HepG2 (cell line): ENCODE data around the gene ERMARD. TPM values are rescaled to one million over a fixed set of nuclear protein-coding genes. Genes with fewer than 3 reads are reported as not detected.

Experiments used
- ARID2 ChIP-seq: sonication (generic); formaldehyde crosslinking; IDR thresholded peaks from 2 replicates; pipeline ENCODE4 v1.8.1; 2022; ENCODE audit warnings: mild to moderate bottlenecking, missing genetic modification reagents, borderline replicate concordance
- GATAD1 ChIP-seq: IDR thresholded peaks from 2 replicates; pipeline ENCODE4 v1.6.1; 2016; ENCODE audit warnings: missing genetic modification reagents, missing compliant biosample characterization
- IRX3 ChIP-seq: sonication (generic); formaldehyde crosslinking; IDR thresholded peaks from 2 replicates; pipeline ENCODE4 v1.8.1; 2023; ENCODE audit warnings: mild to moderate bottlenecking, low read depth, missing genetic modification reagents, borderline replicate concordance
- MED1 ChIP-seq: sonication (generic); formaldehyde crosslinking; IDR thresholded peaks from 2 replicates; pipeline ENCODE4 v1.4.0; 2020; ENCODE audit warnings: missing genetic modification reagents
- MEIS1 ChIP-seq: sonication (generic); formaldehyde crosslinking; IDR thresholded peaks from 2 replicates; pipeline ENCODE4 v1.9.0; 2021; ENCODE audit warnings: mild to moderate bottlenecking, missing genetic modification reagents, moderate library complexity, borderline replicate concordance
- MTF2 ChIP-seq: sonication (generic); formaldehyde crosslinking; IDR thresholded peaks from 2 replicates; pipeline ENCODE4 v1.5.0; 2020; ENCODE audit warnings: missing genetic modification reagents, borderline replicate concordance
- MXD4 ChIP-seq: IDR thresholded peaks from 2 replicates; pipeline ENCODE4 v1.6.1; 2016; ENCODE audit warnings: mild to moderate bottlenecking, missing biosample characterization, missing genetic modification reagents
- SIN3A ChIP-seq: IDR thresholded peaks from 2 replicates; pipeline ENCODE4 v1.6.1; 2011; ENCODE audit warnings: low read depth, mild to moderate bottlenecking, control low read depth, low read length, borderline replicate concordance
- STAT5B ChIP-seq: sonication (generic); formaldehyde crosslinking; IDR thresholded peaks from 2 replicates; pipeline ENCODE4 v1.4.0; 2020; ENCODE audit warnings: missing genetic modification reagents
- TRIM24 ChIP-seq: sonication (generic); formaldehyde crosslinking; IDR thresholded peaks from 2 replicates; pipeline ENCODE4 v1.8.0; 2022; ENCODE audit warnings: mild to moderate bottlenecking, missing genetic modification reagents
- ZIK1 ChIP-seq: sonication (generic); formaldehyde crosslinking; IDR thresholded peaks from 2 replicates; pipeline ENCODE4 v1.5.0; 2020; ENCODE audit warnings: mild to moderate bottlenecking, low read depth, missing genetic modification reagents, borderline replicate concordance
- ZKSCAN5 ChIP-seq: sonication (generic); formaldehyde crosslinking; IDR thresholded peaks from 2 replicates; pipeline ENCODE4 v1.5.1; 2020; ENCODE audit warnings: mild to moderate bottlenecking, missing genetic modification reagents
- ZNF225 ChIP-seq: sonication (generic); formaldehyde crosslinking; IDR thresholded peaks from 2 replicates; pipeline ENCODE4 v1.4.0; 2020; ENCODE audit warnings: mild to moderate bottlenecking, missing genetic modification reagents
- ZNF317 ChIP-seq: sonication (generic); formaldehyde crosslinking; IDR thresholded peaks from 2 replicates; pipeline ENCODE4 v1.5.0; 2020; ENCODE audit warnings: mild to moderate bottlenecking, missing genetic modification reagents
- ZNF446 ChIP-seq: sonication (generic); formaldehyde crosslinking; IDR thresholded peaks from 2 replicates; pipeline ENCODE4 v1.5.0; 2020; ENCODE audit warnings: mild to moderate bottlenecking, missing genetic modification reagents
- ZNF598 ChIP-seq: sonication (generic); formaldehyde crosslinking; IDR thresholded peaks from 2 replicates; pipeline ENCODE4 v1.5.1; 2020; ENCODE audit warnings: mild to moderate bottlenecking, missing genetic modification reagents, borderline replicate concordance
- polyA plus RNA-seq, 8 experiments: library from polyadenylated mRNA; depleted of rRNA in 3 of 8; stranded (reverse) in 7 of 8; unstranded in 1 of 8; fragments of >200 nt; fragmentation: Illumina TruSeq in 4 of 8; extraction: Trizol in 4 of 8; gene quantifications; 2 replicates each; pipeline versions ENCODE4 v1.2.1 to v1.2.3, GENCODE V29; 2011 to 2016; ENCODE audit warnings: low read depth in 4 of 8, missing spikeins in 1 of 8, mixed read lengths in 1 of 8; ENCODE audit not compliant: insufficient read depth in 1 of 8
- total RNA-seq, 5 experiments: library from RNA; depleted of rRNA; stranded (reverse); fragments of >200 nt; fragmentation: Illumina TruSeq; extraction: Trizol; gene quantifications; 2 replicates each; pipeline ENCODE4 v1.2.3, GENCODE V29; 2016; ENCODE audit warnings: low read depth in 1 of 5
- TF ChIP-seq, protein P1 (sequence below): fragments of 450-650 bp; IDR thresholded peaks from 2 replicates; pipeline ENCODE4 v1.6.1; 2016
- TF ChIP-seq, protein P2 (sequence below): sonication (generic); formaldehyde crosslinking; IDR thresholded peaks from 2 replicates; pipeline ENCODE4; 2020; ENCODE audit warnings: missing genetic modification reagents, mild to moderate bottlenecking, borderline replicate concordance
- TF ChIP-seq, protein P3 (sequence below): IDR thresholded peaks from 2 replicates; pipeline ENCODE4 v1.6.1; 2018; ENCODE audit warnings: missing genetic modification reagents
- TF ChIP-seq, protein P4 (sequence below), 2 experiments: sonication (generic) in 1 of 2; formaldehyde crosslinking in 1 of 2; IDR thresholded peaks; 2 replicates each; pipeline versions ENCODE4 v1.5.1 to v1.6.1; 2011 to 2020; ENCODE audit warnings: borderline replicate concordance in 1 of 2, low read depth in 1 of 2, low read length in 1 of 2, mild to moderate bottlenecking in 1 of 2, missing genetic modification reagents in 1 of 2, moderate library complexity in 1 of 2

Gene ERMARD
- total and polyA plus RNA-seq, 2 of the 13 experiments (the other 11 are each of a cell fraction or from before 2014, with no cell fraction given) = 8.8 to 10.7 TPM

DNA sequence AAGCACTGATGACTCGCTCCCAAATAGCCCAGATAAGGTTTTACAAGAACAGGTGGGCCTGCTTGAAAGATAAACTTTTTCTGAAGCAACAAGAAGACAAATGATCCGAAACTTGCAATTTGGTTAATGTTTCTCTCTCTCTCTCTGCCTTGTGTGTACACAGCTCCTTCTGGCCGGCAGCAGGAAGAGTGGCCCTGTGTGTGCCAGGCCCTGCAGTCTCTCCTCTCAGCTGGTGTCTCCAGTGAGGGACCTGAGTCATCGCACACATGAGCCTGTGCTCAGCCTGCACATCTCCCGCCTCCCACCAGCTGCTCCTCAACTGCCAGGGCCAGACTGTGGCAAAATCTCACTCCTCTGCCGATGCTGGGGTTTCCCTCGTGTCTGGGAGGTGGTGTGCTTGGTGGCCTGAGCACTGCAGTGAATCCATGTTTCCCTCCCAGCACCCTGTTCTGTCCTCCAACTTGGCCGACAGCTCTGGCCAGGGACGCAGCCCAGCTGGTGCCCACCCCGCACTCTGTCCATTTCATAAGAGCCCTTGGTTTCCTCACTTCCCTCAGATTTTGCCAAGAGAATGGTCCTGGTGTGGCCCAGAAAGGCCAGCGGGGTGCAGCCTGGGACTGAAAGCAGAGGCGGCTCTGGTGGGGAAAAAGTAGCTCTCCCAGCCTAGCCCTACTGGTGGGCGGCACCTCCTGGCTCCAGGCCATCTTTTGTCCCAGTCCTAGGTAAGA, 49.4 kb downstream of the ERMARD start (continued):
- TF ChIP-seq, protein P1, sequence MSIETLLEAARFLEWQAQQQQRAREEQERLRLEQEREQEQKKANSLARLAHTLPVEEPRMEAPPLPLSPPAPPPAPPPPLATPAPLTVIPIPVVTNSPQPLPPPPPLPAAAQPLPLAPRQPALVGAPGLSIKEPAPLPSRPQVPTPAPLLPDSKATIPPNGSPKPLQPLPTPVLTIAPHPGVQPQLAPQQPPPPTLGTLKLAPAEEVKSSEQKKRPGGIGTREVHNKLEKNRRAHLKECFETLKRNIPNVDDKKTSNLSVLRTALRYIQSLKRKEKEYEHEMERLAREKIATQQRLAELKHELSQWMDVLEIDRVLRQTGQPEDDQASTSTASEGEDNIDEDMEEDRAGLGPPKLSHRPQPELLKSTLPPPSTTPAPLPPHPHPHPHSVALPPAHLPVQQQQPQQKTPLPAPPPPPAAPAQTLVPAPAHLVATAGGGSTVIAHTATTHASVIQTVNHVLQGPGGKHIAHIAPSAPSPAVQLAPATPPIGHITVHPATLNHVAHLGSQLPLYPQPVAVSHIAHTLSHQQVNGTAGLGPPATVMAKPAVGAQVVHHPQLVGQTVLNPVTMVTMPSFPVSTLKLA = no peak; the same call in 1 of the 2 replicates
- TF ChIP-seq, protein P2, sequence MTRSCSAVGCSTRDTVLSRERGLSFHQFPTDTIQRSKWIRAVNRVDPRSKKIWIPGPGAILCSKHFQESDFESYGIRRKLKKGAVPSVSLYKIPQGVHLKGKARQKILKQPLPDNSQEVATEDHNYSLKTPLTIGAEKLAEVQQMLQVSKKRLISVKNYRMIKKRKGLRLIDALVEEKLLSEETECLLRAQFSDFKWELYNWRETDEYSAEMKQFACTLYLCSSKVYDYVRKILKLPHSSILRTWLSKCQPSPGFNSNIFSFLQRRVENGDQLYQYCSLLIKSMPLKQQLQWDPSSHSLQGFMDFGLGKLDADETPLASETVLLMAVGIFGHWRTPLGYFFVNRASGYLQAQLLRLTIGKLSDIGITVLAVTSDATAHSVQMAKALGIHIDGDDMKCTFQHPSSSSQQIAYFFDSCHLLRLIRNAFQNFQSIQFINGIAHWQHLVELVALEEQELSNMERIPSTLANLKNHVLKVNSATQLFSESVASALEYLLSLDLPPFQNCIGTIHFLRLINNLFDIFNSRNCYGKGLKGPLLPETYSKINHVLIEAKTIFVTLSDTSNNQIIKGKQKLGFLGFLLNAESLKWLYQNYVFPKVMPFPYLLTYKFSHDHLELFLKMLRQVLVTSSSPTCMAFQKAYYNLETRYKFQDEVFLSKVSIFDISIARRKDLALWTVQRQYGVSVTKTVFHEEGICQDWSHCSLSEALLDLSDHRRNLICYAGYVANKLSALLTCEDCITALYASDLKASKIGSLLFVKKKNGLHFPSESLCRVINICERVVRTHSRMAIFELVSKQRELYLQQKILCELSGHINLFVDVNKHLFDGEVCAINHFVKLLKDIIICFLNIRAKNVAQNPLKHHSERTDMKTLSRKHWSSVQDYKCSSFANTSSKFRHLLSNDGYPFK (CRISPR knock-in tag) = peak; percentile 56
- TF ChIP-seq STAT5B (CRISPR knock-in tag) = 0 out of 2 replicates have a peak, but pooled peaks have one; percentile 17
- peak; percentile 36 for TF ChIP-seq ZNF446 (CRISPR knock-in tag)
- no peak for TF ChIP-seq MTF2 (CRISPR knock-in tag)
- TF ChIP-seq IRX3 (CRISPR knock-in tag) = no peak
- TF ChIP-seq ZNF598 (CRISPR knock-in tag) = peak; percentile 36; the same call in 1 of the 2 replicates
- peak; percentile 91 for TF ChIP-seq SIN3A
- peak; percentile 96; the same call in 1 of the 2 replicates for TF ChIP-seq ARID2 (CRISPR knock-in tag)
- TF ChIP-seq ZKSCAN5 (CRISPR knock-in tag) = no peak
- TF ChIP-seq TRIM24 = no peak
- TF ChIP-seq ZNF225 = no peak
- no peak for TF ChIP-seq ZIK1
- TF ChIP-seq MEIS1 (CRISPR knock-in tag) = peak; percentile 64
- TF ChIP-seq MXD4 (CRISPR knock-in tag) = no peak
- TF ChIP-seq, protein P3, sequence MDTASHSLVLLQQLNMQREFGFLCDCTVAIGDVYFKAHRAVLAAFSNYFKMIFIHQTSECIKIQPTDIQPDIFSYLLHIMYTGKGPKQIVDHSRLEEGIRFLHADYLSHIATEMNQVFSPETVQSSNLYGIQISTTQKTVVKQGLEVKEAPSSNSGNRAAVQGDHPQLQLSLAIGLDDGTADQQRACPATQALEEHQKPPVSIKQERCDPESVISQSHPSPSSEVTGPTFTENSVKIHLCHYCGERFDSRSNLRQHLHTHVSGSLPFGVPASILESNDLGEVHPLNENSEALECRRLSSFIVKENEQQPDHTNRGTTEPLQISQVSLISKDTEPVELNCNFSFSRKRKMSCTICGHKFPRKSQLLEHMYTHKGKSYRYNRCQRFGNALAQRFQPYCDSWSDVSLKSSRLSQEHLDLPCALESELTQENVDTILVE = peak; percentile 62; the same call in 1 of the 2 replicates
- TF ChIP-seq, protein P4, sequence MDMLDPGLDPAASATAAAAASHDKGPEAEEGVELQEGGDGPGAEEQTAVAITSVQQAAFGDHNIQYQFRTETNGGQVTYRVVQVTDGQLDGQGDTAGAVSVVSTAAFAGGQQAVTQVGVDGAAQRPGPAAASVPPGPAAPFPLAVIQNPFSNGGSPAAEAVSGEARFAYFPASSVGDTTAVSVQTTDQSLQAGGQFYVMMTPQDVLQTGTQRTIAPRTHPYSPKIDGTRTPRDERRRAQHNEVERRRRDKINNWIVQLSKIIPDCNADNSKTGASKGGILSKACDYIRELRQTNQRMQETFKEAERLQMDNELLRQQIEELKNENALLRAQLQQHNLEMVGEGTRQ (IDR thresholded peaks at IDR 0.05; ENCODE audit: low read depth, low read length) = no peak
- TF ChIP-seq, protein P4 (CRISPR knock-in tag; IDR thresholded peaks at IDR 0.05; ENCODE audit: borderline replicate concordance) = no peak
- no peak for TF ChIP-seq GATAD1
- TF ChIP-seq ZNF317 (CRISPR knock-in tag) = 0 out of 2 replicates have a peak, but pooled peaks have one; percentile 23
- TF ChIP-seq MED1 (CRISPR knock-in tag) = peak; percentile 78
